Small intestine (tissue), 7 donors: ENCODE results near the gene SDHAF1. TPM values are rescaled to one million over a fixed set of nuclear protein-coding genes. Genes with fewer than 3 reads are reported as not detected.

Source experiments
- DNase-seq, 2 donors: peaks; one replicate each; pipeline versions ENCODE4 v3.0.0 to v3.0.0-alpha.2; 2013
- FAIRE-seq: peaks from 2 replicates; lab custom pipeline; 2012; peaks lifted over from hg19 to GRCh38; lab: Jason Lieb, UNC
- H3K27ac ChIP-seq, 3 donors: one replicate each; pipeline ENCODE4 v1.5.1; 2013; ENCODE audit warnings: low read length in 2 of 3, mild to moderate bottlenecking in 2 of 3, control low read depth in 1 of 3, inconsistent platforms in 1 of 3, low read depth in 1 of 3, moderate library complexity in 1 of 3
- H3K27me3 ChIP-seq, 3 donors: one replicate each; pipeline ENCODE4 v1.6.1; 2013; ENCODE audit warnings: low read length in 3 of 3, inconsistent platforms in 1 of 3; ENCODE audit not compliant: control insufficient read depth in 3 of 3, insufficient read depth in 3 of 3
- H3K36me3 ChIP-seq, 3 donors: one replicate each; pipeline ENCODE4 v1.6.1; 2013; ENCODE audit warnings: low read length in 3 of 3, inconsistent platforms in 1 of 3, low read depth in 1 of 3, mild to moderate bottlenecking in 1 of 3, moderate library complexity in 1 of 3; ENCODE audit not compliant: control insufficient read depth in 3 of 3, insufficient read depth in 2 of 3
- H3K4me1 ChIP-seq, 3 donors: one replicate each; pipeline ENCODE4 v1.6.1; 2013; ENCODE audit warnings: low read length in 2 of 3, inconsistent platforms in 1 of 3, low read depth in 1 of 3, mild to moderate bottlenecking in 1 of 3, moderate library complexity in 1 of 3; ENCODE audit not compliant: control insufficient read depth in 3 of 3, insufficient read depth in 2 of 3
- H3K4me3 ChIP-seq, 3 donors: one replicate each; pipeline ENCODE4 v1.5.1; 2013; ENCODE audit warnings: low read length in 3 of 3, control low read depth in 1 of 3, inconsistent platforms in 1 of 3, low read depth in 1 of 3, mild to moderate bottlenecking in 1 of 3, moderate library complexity in 1 of 3
- H3K9me3 ChIP-seq, 2 donors: one replicate each; pipeline ENCODE4 v1.6.1; 2013; ENCODE audit warnings: low read depth in 1 of 2, low read length in 1 of 2; ENCODE audit not compliant: control insufficient read depth in 2 of 2, insufficient read depth in 1 of 2
- WGBS, 3 donors: extraction: QIAGEN DNeasy Blood & Tissue Kit; methylation state at CpG; one replicate each; pipeline ENCODE4 v1.1.7; 2013; 5-methylcytosine and 5-hydroxymethylcytosine counted together
- polyA plus RNA-seq, 4 donors: library from polyadenylated mRNA; stranded (reverse) in 3 of 4; unstranded in 1 of 4; fragments of 200-250 nt in 3 of 4; fragments of 120-200 nt in 1 of 4; gene quantifications; one replicate each; pipeline versions ENCODE4 v1.2.1 to v1.2.3, GENCODE V29; 2013
- donor health status: healthy with polysubstance abuse.
- donor health status: control.
- donor health status: control.
- donor health status: Bipolar disorder and iron deficiency.
- donor health status: healthy.

The SDHAF1 gene
- polyA plus RNA-seq, 4 donors = 27.8 to 58.4 (median 36.4) TPM

GRCh38 chr19:35959040-35959967 lies 35.7 kb upstream of the SDHAF1 start:
- H3K27me3 ChIP-seq = peaks cover 0 to 33% (median 7%) of the 10 kb centered on the region in 3 donors
- H3K9me3 ChIP-seq = no peaks in the 10 kb centered on the region
- FAIRE-seq (no peak), DNase-seq (peak in 1 of 2 donors; percentile 40)
- no peaks in the 10 kb centered on the region for H3K4me1 ChIP-seq
- 12 to 22% (median 19%) methylated on average over 80 to 97 of the region's 97 CpGs for WGBS, 3 donors
- H3K27ac ChIP-seq = no peak overlapping the region
- no peaks in the 10 kb centered on the region for H3K36me3 ChIP-seq
- H3K4me3 ChIP-seq = peak overlapping the region in 1 of 3 donors; percentile 32

DNA sequence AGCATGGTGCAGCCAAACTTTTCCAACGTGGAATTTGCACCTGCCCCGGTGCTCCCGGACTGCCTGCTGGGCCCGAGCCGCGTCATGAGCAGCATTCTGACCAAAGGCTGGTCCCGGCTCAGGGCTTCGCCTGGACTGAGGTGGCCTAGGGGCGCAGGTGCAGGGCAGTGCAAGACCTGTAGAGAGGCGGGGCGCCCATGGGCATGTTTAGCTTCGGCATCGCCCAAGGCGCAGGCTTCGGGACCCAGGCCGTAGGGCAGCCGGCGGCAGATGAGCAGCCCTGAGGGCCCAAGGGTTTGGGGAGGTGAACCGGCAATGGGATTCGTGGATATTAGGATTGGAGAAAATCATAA lies 35.0 kb upstream of the SDHAF1 start:
- FAIRE-seq (no peak), DNase-seq (no peak)
- WGBS, 3 donors = 37 to 45% (median 44%) methylated on average over 20 of the region's 20 CpGs
- peaks cover 0 to 33% (median 7%) of the 10 kb centered on the region in 3 donors for H3K27me3 ChIP-seq
- no peak overlapping the region for H3K27ac ChIP-seq
- H3K9me3 ChIP-seq = no peaks in the 10 kb centered on the region
- no peak overlapping the region for H3K4me3 ChIP-seq
- no peaks in the 10 kb centered on the region for H3K4me1 ChIP-seq
- no peaks in the 10 kb centered on the region for H3K36me3 ChIP-seq

DNA sequence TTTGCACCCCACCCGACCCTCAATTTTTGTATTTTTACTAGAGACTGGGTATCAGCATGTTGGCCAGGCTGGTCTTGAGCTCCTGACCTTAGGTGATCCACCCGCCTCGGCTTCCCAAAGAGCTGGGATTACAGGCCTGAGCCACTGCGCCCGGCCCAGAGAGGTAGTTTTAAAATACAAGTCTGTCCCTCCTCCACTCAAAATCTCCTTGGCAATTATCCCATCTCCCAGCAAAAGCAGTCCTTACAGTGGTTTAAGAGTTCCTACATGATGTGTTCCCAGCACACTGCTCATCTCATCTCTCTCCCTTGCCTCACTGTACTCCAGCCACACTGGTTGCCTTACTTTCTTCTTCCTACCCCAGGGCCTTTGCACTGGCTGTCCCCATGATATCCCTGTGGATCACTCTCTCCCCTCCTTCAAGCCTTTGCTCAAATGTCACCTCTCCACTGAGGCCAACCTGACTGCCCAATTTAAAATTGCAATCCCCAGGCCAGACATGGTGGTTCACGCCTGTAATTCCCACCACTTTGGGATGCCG lies 34.5 kb upstream of the SDHAF1 start:
- no peak for FAIRE-seq
- H3K27me3 ChIP-seq = peaks cover 0 to 33% (median 7%) of the 10 kb centered on the region in 3 donors

DNA sequence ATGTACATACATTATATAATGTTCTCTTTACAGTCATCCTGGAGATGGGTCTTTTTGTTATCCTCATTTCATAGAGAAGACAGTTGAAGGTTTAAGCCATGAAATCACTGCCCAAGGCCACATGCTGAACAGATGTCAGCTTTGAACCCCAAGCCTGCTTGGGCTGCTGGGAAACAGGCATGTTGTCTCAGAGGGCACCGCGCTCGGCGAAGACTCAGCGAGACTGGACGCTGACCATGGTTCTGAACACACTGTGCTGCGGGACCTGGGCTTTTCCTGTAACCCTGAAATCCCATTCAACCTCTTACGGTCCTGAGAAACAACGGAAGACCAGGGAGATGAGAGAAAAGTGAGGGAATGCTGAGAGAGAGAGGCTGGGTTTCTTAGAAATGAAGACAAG lies 31.5 kb upstream of the SDHAF1 start:
- Histone ChIP-seq H3K27me3 (peaks cover 0 to 24% (median 7%) of the 10 kb centered on the region in 3 donors), H3K4me3 (no peak overlapping the region), H3K4me1 (no peaks in the 10 kb centered on the region), H3K27ac (no peak overlapping the region), H3K36me3 (no peaks in the 10 kb centered on the region), H3K9me3 (no peaks in the 10 kb centered on the region)
- WGBS, 3 donors = 2 to 9% (median 5%) methylated on average over 9 of the region's 9 CpGs
- DNase-seq = peak; percentile 20 to 74
- FAIRE-seq = no peak

More for the DNA sequence above, 34.5 kb upstream of the SDHAF1 start:
- H3K9me3 ChIP-seq = no peaks in the 10 kb centered on the region
- H3K4me3 ChIP-seq = no peak overlapping the region
- H3K4me1 ChIP-seq = no peaks in the 10 kb centered on the region
- H3K27ac ChIP-seq = no peak overlapping the region
- no peak for DNase-seq
- H3K36me3 ChIP-seq = no peaks in the 10 kb centered on the region
- 83 to 87% (median 85%) methylated on average over 7 of the region's 7 CpGs for WGBS, 3 donors

- Histone ChIP-seq H3K4me1 (no peaks in the 10 kb centered on the region), H3K4me3 (no peak overlapping the region), H3K27me3 (no peaks in the 10 kb centered on the region), H3K27ac (no peak overlapping the region), H3K36me3 (no peaks in the 10 kb centered on the region), H3K9me3 (no peaks in the 10 kb centered on the region)
- WGBS, 3 donors = 53 to 82% (median 64%) methylated on average over 3 of the region's 3 CpGs
- no peak for DNase-seq
- no peak for FAIRE-seq
Observed at GRCh38 chr19:35966771-35967170, 28.2 kb upstream of the SDHAF1 start.

DNA sequence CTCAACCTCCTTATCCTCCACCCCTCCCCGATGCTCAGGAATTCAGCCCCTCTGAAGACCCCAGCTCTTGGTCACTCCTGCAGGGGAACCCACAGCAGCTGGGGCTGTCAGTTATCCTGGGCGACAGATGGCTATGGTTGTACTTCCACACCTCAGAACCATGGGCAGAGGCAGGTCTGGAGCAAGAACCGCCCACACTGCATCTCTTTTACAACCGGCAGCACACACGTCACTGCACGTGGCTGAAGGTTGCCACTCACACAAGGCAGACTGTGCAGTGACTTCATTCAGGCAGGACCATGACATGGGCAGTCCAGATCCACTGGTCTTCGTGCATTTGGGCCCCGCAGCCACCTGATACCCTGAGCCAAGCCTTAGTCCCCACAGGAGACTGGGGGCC lies 21.5 kb upstream of the SDHAF1 start:
- Histone ChIP-seq H3K36me3 (no peaks in the 10 kb centered on the region), H3K27me3 (no peaks in the 10 kb centered on the region), H3K4me3 (no peak overlapping the region), H3K4me1 (no peaks in the 10 kb centered on the region), H3K27ac (no peak overlapping the region), H3K9me3 (no peaks in the 10 kb centered on the region)
- FAIRE-seq (no peak), DNase-seq (peak in 1 of 2 donors; percentile 24)
- WGBS, 3 donors = 33 to 38% (median 38%) methylated on average over 8 of the region's 8 CpGs

DNA sequence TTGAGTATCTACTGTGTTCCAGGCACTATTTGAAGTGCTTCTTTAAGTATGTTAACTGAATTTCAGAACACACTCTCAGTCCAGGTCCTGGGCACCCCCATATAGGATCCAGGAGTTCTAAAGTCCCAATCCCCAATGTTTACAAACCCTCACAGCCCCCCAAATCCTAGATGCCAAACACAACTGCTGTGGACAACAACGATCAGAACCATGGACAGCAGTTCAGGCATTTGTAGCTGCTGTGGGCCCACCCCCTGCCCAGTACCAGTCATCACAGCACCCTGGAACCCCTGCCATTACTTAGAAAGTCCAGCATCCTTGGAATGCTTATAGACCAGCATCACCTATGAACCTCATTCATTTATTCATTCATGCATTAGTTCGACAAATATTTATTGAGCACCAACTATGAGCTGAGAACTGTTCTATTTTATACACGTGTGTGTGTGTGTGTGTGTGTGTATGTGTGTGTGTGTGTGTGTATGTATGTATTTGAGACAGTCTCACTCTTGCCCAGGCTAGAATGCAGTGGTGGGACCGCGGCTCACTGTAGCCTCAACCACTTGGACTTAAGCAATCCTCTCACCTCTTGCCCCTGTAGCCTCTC lies 19.3 kb upstream of the SDHAF1 start:
- no peaks in the 10 kb centered on the region for H3K36me3 ChIP-seq

GRCh38 chr19:35977446-35978222 lies 17.4 kb upstream of the SDHAF1 start:
- Histone ChIP-seq H3K9me3 (no peaks in the 10 kb centered on the region), H3K4me3 (no peak overlapping the region), H3K27me3 (peaks cover 0 to 6% (median 4%) of the 10 kb centered on the region in 3 donors), H3K27ac (no peak overlapping the region), H3K4me1 (no peaks in the 10 kb centered on the region), H3K36me3 (no peaks in the 10 kb centered on the region)
- DNase-seq (no peak), FAIRE-seq (no peak)
- 52 to 53% (median 53%) methylated on average over 14 of the region's 14 CpGs for WGBS, 3 donors

More for the DNA sequence above, 19.3 kb upstream of the SDHAF1 start:
- no peaks in the 10 kb centered on the region for H3K9me3 ChIP-seq
- no peak for FAIRE-seq
- no peaks in the 10 kb centered on the region for H3K4me1 ChIP-seq
- H3K4me3 ChIP-seq = no peak overlapping the region
- peak in 1 of 2 donors; percentile 25 for DNase-seq
- 34 to 56% (median 53%) methylated on average over 5 of the region's 5 CpGs for WGBS, 3 donors
- no peak overlapping the region for H3K27ac ChIP-seq
- H3K27me3 ChIP-seq = peaks cover 0 to 3% (median 0%) of the 10 kb centered on the region in 3 donors
